ENCODE data around the gene KBTBD4. TPM values are rescaled to one million over a fixed set of nuclear protein-coding genes. Genes with fewer than 3 reads are reported as not detected.
"Not testable (repeated sequence)": the region's sequence is repeated elsewhere in the genome, so short reads cannot be mapped to it uniquely, and the experiment has no call there.

KBTBD4 gene
- total RNA-seq, 1 experiment from 2014 or later, result 15.9 TPM

DNA sequence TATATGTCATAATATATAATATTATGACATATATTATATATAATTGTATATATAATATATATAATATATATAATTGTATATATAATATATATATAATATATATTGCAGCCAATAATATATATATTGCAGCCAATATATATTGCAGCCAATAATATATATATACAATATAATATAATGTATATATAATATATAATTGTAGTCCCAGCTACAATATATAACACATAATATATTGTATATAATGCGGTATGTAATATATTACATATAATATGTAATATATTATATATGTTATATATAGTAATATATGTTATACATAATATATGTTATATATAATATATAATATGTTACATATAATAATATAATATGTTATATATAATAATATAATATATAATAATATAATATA, 20.1 kb downstream of the KBTBD4 start:
- Histone ChIP-seq H4K8ac (replicated peaks; ENCODE audit: insufficient read length, low read depth, low read length) (no peak overlapping the region), H4K91ac (ENCODE audit: insufficient read length, low read depth, low read length) (no peak overlapping the region), H3K4me1 (ENCODE audit: insufficient read depth, low read length) (no peaks in the 10 kb centered on the region; the same call in 1 of the 2 replicates), H3K56ac (ENCODE audit: insufficient read length, low read depth, low read length) (no peak overlapping the region), H3K79me2 (ENCODE audit: insufficient read depth, low read length) (no peaks in the 10 kb centered on the region), H3K23me2 (ENCODE audit: insufficient read length, low read depth, low read length, poor library complexity, severe bottlenecking) (no peaks in the 10 kb centered on the region), H2BK20ac (ENCODE audit: low read depth, low read length, poor library complexity, severe bottlenecking) (no peak overlapping the region), H3K27ac (ENCODE audit: insufficient read length, low read depth, low read length) (no peak overlapping the region), H2BK120ac (ENCODE audit: low read depth, low read length, poor library complexity, severe bottlenecking) (no peak overlapping the region), H2BK15ac (ENCODE audit: low read depth, low read length) (no peak overlapping the region), H3K23ac (ENCODE audit: insufficient read length, low read depth, low read length) (no peak overlapping the region), H2BK5ac (ENCODE audit: insufficient read length, low read length) (no peak overlapping the region), H4K5ac (ENCODE audit: insufficient read length, low read depth, low read length) (no peak overlapping the region), H2AK5ac (ENCODE audit: insufficient read length, low read length) (no peak overlapping the region), H3K27me3 (ENCODE audit: insufficient read depth, low read length) (no peaks in the 10 kb centered on the region), H3K14ac (ENCODE audit: insufficient read depth, low read length) (no peak overlapping the region), H3K4me2 (ENCODE audit: insufficient read depth, insufficient read length, low read length) (no peak overlapping the region), H2AFZ (ENCODE audit: low read length) (no peak overlapping the region), H3K4ac (ENCODE audit: low read depth, low read length) (no peak overlapping the region), H3K18ac (ENCODE audit: insufficient read length, low read depth, low read length) (no peak overlapping the region), H4K20me1 (ENCODE audit: control insufficient read depth, insufficient read depth, insufficient read length) (no peaks in the 10 kb centered on the region), H3T11ph (ENCODE audit: low read length) (no peak overlapping the region), H3K9me3 (ENCODE audit: control insufficient read depth, low read depth, low read length) (no peaks in the 10 kb centered on the region), H3K79me1 (ENCODE audit: insufficient read depth, low read depth, low read length, poor library complexity, severe bottlenecking) (no peaks in the 10 kb centered on the region), H2BK12ac (ENCODE audit: insufficient read length, low read depth, low read length) (no peak overlapping the region), H3K9ac (ENCODE audit: extremely low read depth, insufficient read length, low read length) (no peak overlapping the region)
- H3K27me3 Mint-ChIP-seq (ENCODE audit: low read depth), result no peaks in the 10 kb centered on the region
- no peak for DNase-seq
- no peaks in the 10 kb centered on the region for H3K36me3 Mint-ChIP-seq (ENCODE audit: insufficient read depth in 1 of 3, low read depth in 3 of 3)
- H3K27ac Mint-ChIP-seq, result no peak overlapping the region
- WGBS (ENCODE audit: extremely low coverage, insufficient read length, low lambda C conversion rate), result no CpG with 5 or more reads among the region's 1 CpG
- no peak overlapping the region for H3K4me3 Mint-ChIP-seq
- peaks cover 3 to 5% of the 10 kb centered on the region in 2 experiments; a peak in 3 of 4 replicates for H3K4me1 Mint-ChIP-seq
- TF ChIP-seq, protein P1, sequence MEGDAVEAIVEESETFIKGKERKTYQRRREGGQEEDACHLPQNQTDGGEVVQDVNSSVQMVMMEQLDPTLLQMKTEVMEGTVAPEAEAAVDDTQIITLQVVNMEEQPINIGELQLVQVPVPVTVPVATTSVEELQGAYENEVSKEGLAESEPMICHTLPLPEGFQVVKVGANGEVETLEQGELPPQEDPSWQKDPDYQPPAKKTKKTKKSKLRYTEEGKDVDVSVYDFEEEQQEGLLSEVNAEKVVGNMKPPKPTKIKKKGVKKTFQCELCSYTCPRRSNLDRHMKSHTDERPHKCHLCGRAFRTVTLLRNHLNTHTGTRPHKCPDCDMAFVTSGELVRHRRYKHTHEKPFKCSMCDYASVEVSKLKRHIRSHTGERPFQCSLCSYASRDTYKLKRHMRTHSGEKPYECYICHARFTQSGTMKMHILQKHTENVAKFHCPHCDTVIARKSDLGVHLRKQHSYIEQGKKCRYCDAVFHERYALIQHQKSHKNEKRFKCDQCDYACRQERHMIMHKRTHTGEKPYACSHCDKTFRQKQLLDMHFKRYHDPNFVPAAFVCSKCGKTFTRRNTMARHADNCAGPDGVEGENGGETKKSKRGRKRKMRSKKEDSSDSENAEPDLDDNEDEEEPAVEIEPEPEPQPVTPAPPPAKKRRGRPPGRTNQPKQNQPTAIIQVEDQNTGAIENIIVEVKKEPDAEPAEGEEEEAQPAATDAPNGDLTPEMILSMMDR (conservative IDR thresholded peaks at IDR 0.05), result no peak
- H3K9me3 Mint-ChIP-seq, result no peaks in the 10 kb centered on the region

DNA sequence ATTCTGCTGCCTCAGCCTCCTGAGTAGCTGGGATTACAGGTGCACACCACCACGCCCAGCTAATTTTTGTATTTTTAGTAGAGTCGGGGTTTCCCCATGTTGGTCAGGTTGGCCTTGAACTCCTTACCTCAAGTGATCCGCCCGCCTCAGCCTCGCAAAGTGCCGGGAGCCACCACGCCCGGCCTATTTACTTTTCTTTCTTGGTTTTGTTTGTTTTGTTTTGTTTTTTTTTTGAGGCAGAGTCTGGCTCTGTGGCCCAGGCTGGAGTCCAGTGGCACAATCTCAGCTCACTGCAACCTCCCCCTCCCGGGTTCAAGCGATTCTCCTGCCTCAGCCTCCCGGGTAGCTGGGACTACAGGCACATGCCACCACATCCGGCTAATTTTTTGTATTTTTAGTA, 21.8 kb downstream of the KBTBD4 start:
- DNase-seq; H3K9me3 Mint-ChIP-seq; H3K27me3 ChIP-seq (ENCODE audit: insufficient read depth, low read length); H3K4me1 ChIP-seq (ENCODE audit: insufficient read depth, low read length); H3K4me3 Mint-ChIP-seq; H3K4me2 ChIP-seq (ENCODE audit: insufficient read depth, insufficient read length, low read length); H3K4me1 Mint-ChIP-seq; H2BK12ac ChIP-seq (ENCODE audit: insufficient read length, low read depth, low read length); H3K27ac Mint-ChIP-seq; H2BK15ac ChIP-seq (ENCODE audit: low read depth, low read length); H3T11ph ChIP-seq (ENCODE audit: low read length); H3K9ac ChIP-seq (ENCODE audit: extremely low read depth, insufficient read length, low read length); H3K18ac ChIP-seq (ENCODE audit: insufficient read length, low read depth, low read length); H3K36me3 Mint-ChIP-seq (ENCODE audit: insufficient read depth in 1 of 3, low read depth in 3 of 3); H3K27ac ChIP-seq (ENCODE audit: insufficient read length, low read depth, low read length); H4K8ac ChIP-seq (replicated peaks; ENCODE audit: insufficient read length, low read depth, low read length); H3K27me3 Mint-ChIP-seq (ENCODE audit: low read depth); H2BK5ac ChIP-seq (ENCODE audit: insufficient read length, low read length); H3K9me3 ChIP-seq (ENCODE audit: control insufficient read depth, low read depth, low read length); H2AFZ ChIP-seq (ENCODE audit: low read length); H2BK120ac ChIP-seq (ENCODE audit: low read depth, low read length, poor library complexity, severe bottlenecking); H4K91ac ChIP-seq (ENCODE audit: insufficient read length, low read depth, low read length); H4K5ac ChIP-seq (ENCODE audit: insufficient read length, low read depth, low read length); H2AK5ac ChIP-seq (ENCODE audit: insufficient read length, low read length); H2BK20ac ChIP-seq (ENCODE audit: low read depth, low read length, poor library complexity, severe bottlenecking); H3K56ac ChIP-seq (ENCODE audit: insufficient read length, low read depth, low read length); H3K79me1 ChIP-seq (ENCODE audit: insufficient read depth, low read depth, low read length, poor library complexity, severe bottlenecking); H3K4ac ChIP-seq (ENCODE audit: low read depth, low read length); H3K23me2 ChIP-seq (ENCODE audit: insufficient read length, low read depth, low read length, poor library complexity, severe bottlenecking); H3K23ac ChIP-seq (ENCODE audit: insufficient read length, low read depth, low read length); H3K79me2 ChIP-seq (ENCODE audit: insufficient read depth, low read length); H3K14ac ChIP-seq (ENCODE audit: insufficient read depth, low read length); H4K20me1 ChIP-seq (ENCODE audit: control insufficient read depth, insufficient read depth, insufficient read length): not testable (repeated sequence)
- WGBS (ENCODE audit: extremely low coverage, insufficient read length, low lambda C conversion rate), result no CpG with 5 or more reads among the region's 12 CpGs
